H1 (cell line): ENCODE measurements around the gene SLC47A2. TPM values are rescaled to one million over a fixed set of nuclear protein-coding genes. Genes with fewer than 3 reads are reported as not detected.

ENCODE experiments used
- RFX5 ChIP-seq: IDR thresholded peaks from 2 replicates; pipeline ENCODE4 v1.6.1; 2011; ENCODE audit warnings: low read depth, low read length, improper control_type of control experiment, borderline replicate concordance
- polyA plus RNA-seq, 7 experiments: library from polyadenylated mRNA; depleted of rRNA in 3 of 7; stranded (reverse) in 5 of 7; unstranded in 2 of 7; fragments of >200 nt in 5 of 7; fragments of 200-250 nt in 2 of 7; gene quantifications; 1 replicate in 5 of 7; 2 replicates in 1 of 7; 4 replicates in 1 of 7; pipeline versions ENCODE4 v1.2.1 to v1.2.3, GENCODE V29; 2011 to 2013; ENCODE audit warnings: missing spikeins in 2 of 7, mixed read lengths in 2 of 7
- total RNA-seq: library from RNA; stranded (reverse); fragmentation: NEBNext Ultra II Directional; extraction: Animal tissue kit (Norgen Biotek cat#: 25700); gene quantifications from 2 replicates; pipeline ENCODE4 v1.2.1, GENCODE V29; 2021

The SLC47A2 gene
- total and polyA plus RNA-seq, 2 of the 8 experiments (the other 6 are each of a cell fraction or from before 2014, with no cell fraction given), result not detected

- TF ChIP-seq RFX5, result no peak
Observed at GRCh38 chr17:19661121-19661520, 55.3 kb downstream of the SLC47A2 start (continued).
